Right lobe of liver (tissue), 6 donors: ENCODE data around the gene PLCB4. TPM values are rescaled to one million over a fixed set of nuclear protein-coding genes. Genes with fewer than 3 reads are reported as not detected.

Source experiments
- ATAC-seq, 4 donors: fragments of 200-7000 bp; cut with Tn5 transposase; one replicate each; pipeline ENCODE4 v1.9.1; 2020; ENCODE audit warnings: mild to moderate bottlenecking in 4 of 4, moderate library complexity in 4 of 4
- DNase-seq, 3 donors: peaks; one replicate each; pipeline ENCODE4 v3.0.0-alpha.2; 2020
- H3K27ac ChIP-seq, 3 donors: fragments of 200-600 bp; one replicate each; pipeline ENCODE4 v1.8.0; 2022
- H3K27me3 ChIP-seq, 2 donors: fragments of 200-600 bp; one replicate each; pipeline ENCODE4 v1.8.0; 2022
- H3K36me3 ChIP-seq, 4 donors: fragments of 200-600 bp; sonication (generic) in 1 of 4; one replicate each; pipeline versions ENCODE4 v1.5.1 to v1.8.0; 2017 to 2022; ENCODE audit warnings: control low read depth in 1 of 4
- H3K4me1 ChIP-seq, 4 donors: fragments of 200-600 bp; sonication (generic) in 1 of 4; one replicate each; pipeline versions ENCODE4 v1.5.1 to v1.8.0; 2017 to 2022; ENCODE audit warnings: control low read depth in 1 of 4
- H3K4me3 ChIP-seq, 3 donors: fragments of 200-600 bp; one replicate each; pipeline ENCODE4 v1.8.0; 2022
- H3K9me3 ChIP-seq, 4 donors: fragments of 200-600 bp; sonication (generic) in 1 of 4; one replicate each; pipeline versions ENCODE4 v1.5.1 to v1.8.0; 2017 to 2022; ENCODE audit warnings: control low read depth in 1 of 4
- CTCF ChIP-seq, 4 donors: fragments of 200-600 bp in 3 of 4; fragments of 450-650 bp in 1 of 4; IDR thresholded peaks; one replicate each; pipeline versions ENCODE4 v1.5.1 to v1.8.0; 2016 to 2022; ENCODE audit warnings: antibody characterized with exemption in 4 of 4, mild to moderate bottlenecking in 2 of 4
- POLR2A ChIP-seq: fragments of 450-650 bp; IDR thresholded peaks from one replicate; pipeline ENCODE4 v1.6.1; 2017; ENCODE audit warnings: antibody characterized with exemption, mild to moderate bottlenecking
- WGBS: methylation state at CpG from one replicate; pipeline ENCODE4 v1.1.6; 2018; ENCODE audit warnings: low coverage, low lambda C conversion rate; ENCODE audit not compliant: insufficient coverage; ENCODE audit errors: missing lambda C conversion rate; 5-methylcytosine and 5-hydroxymethylcytosine counted together
- intact Hi-C, 2 donors: fragments of 100-400 bp; cut with DNase I; formaldehyde crosslinking; loops; one replicate each; pipeline versions ENCODE4 v1.11.2 to v1.14.1; 2022
- total RNA-seq, 6 experiments: library from RNA; depleted of rRNA in 2 of 6; stranded (reverse); fragments of >200 nt in 2 of 6; fragmentation: NEBNext Ultra II Directional in 3 of 6; extraction: Animal tissue kit (Norgen Biotek cat#: 25700) in 3 of 6; gene quantifications; one replicate each; pipeline versions ENCODE4 v1.1.0 to v1.2.4, GENCODE V29; 2016 to 2023
- donor health status: DM: no; HTN: yes; CAD: no.
- donor health status: DM: no; HTN: no; CAD: no.
- donor health status: DM: no; HTN: no; CAD: no.
- donor health status: DM: no; HTN: yes; CAD: no.
- donor health status: DM: no; HTN: yes; CAD: no.

PLCB4 gene
- total RNA-seq, 6 experiments from 2014 or later, result 0.04 to 0.20 (median 0.15) TPM

- H3K4me1 ChIP-seq, result no peaks in the 10 kb centered on the region
- H3K27ac ChIP-seq, result no peak overlapping the region
- no peaks in the 10 kb centered on the region for H3K9me3 ChIP-seq
- no peak overlapping the region for H3K4me3 ChIP-seq
- DNase-seq, result no peak
- WGBS, result 28% methylated on average over 3 of the region's 3 CpGs
- ATAC-seq, result no peak
- H3K36me3 ChIP-seq, result no peaks in the 10 kb centered on the region
- no peaks in the 10 kb centered on the region for H3K27me3 ChIP-seq
- intact Hi-C loops, result no loop called here
- TF ChIP-seq CTCF (IDR thresholded peaks at IDR 0.05) (no peak), POLR2A (no peak)
Observed at GRCh38 chr20:9332791-9333479, 264.0 kb downstream of the PLCB4 start.

- Histone ChIP-seq H3K4me1 (no peaks in the 10 kb centered on the region), H3K27me3 (no peaks in the 10 kb centered on the region), H3K27ac (no peak overlapping the region), H3K9me3 (no peaks in the 10 kb centered on the region), H3K36me3 (no peaks in the 10 kb centered on the region), H3K4me3 (no peak overlapping the region)
- intact Hi-C loops, result no loop called here
- no peak for DNase-seq
- ATAC-seq, result no peak
- TF ChIP-seq CTCF (IDR thresholded peaks at IDR 0.05), result no peak
- no peak for TF ChIP-seq POLR2A
- WGBS, result 61% methylated on average over 3 of the region's 3 CpGs
Observed at GRCh38 chr20:9334866-9335265, 266.0 kb downstream of the PLCB4 start.

- H3K4me3 ChIP-seq, result no peak overlapping the region
- ATAC-seq (no peak), DNase-seq (no peak)
- no peaks in the 10 kb centered on the region for H3K27me3 ChIP-seq
- no peak overlapping the region for H3K27ac ChIP-seq
- intact Hi-C loops, result no loop called here
- H3K9me3 ChIP-seq, result no peaks in the 10 kb centered on the region
- TF ChIP-seq CTCF (IDR thresholded peaks at IDR 0.05), result no peak
- no peak for TF ChIP-seq POLR2A
- H3K36me3 ChIP-seq, result no peaks in the 10 kb centered on the region
- no peaks in the 10 kb centered on the region for H3K4me1 ChIP-seq
Observed at GRCh38 chr20:9338101-9338500, 269.2 kb downstream of the PLCB4 start.

GRCh38 chr20:9339708-9340107 lies 270.8 kb downstream of the PLCB4 start:
- Histone ChIP-seq H3K36me3 (no peaks in the 10 kb centered on the region), H3K9me3 (no peaks in the 10 kb centered on the region), H3K4me1 (no peaks in the 10 kb centered on the region), H3K27ac (no peak overlapping the region), H3K27me3 (no peaks in the 10 kb centered on the region), H3K4me3 (no peak overlapping the region)
- 63% methylated on average over 3 of the region's 3 CpGs for WGBS
- no peak for DNase-seq
- no peak for TF ChIP-seq POLR2A
- TF ChIP-seq CTCF (IDR thresholded peaks at IDR 0.05), result no peak
- ATAC-seq, result no peak
- intact Hi-C loops, result no loop called here

GRCh38 chr20:9342651-9343050 lies 273.8 kb downstream of the PLCB4 start:
- 62% methylated on average over 2 of the region's 2 CpGs for WGBS
- no peaks in the 10 kb centered on the region for H3K4me1 ChIP-seq
- no peak overlapping the region for H3K4me3 ChIP-seq
- intact Hi-C loops, result no loop called here
- no peak for ATAC-seq
- DNase-seq, result no peak
- no peak overlapping the region for H3K27ac ChIP-seq
- no peaks in the 10 kb centered on the region for H3K9me3 ChIP-seq
- no peak for TF ChIP-seq CTCF (IDR thresholded peaks at IDR 0.05)
- TF ChIP-seq POLR2A, result no peak
- no peaks in the 10 kb centered on the region for H3K27me3 ChIP-seq
- H3K36me3 ChIP-seq, result no peaks in the 10 kb centered on the region
